ENCODE measurements around the gene UMAD1. TPM values are rescaled to one million over a fixed set of nuclear protein-coding genes. Genes with fewer than 3 reads are reported as not detected.
"Not testable (repeated sequence)": the region's sequence is repeated elsewhere in the genome, so short reads cannot be mapped to it uniquely, and the experiment has no call there.

Gene UMAD1
- total and polyA plus RNA-seq, 11 donors: 3.5 to 19.7 (median 15.3) TPM

GRCh38 chr7:7802531-7802930 lies 162.0 kb downstream of the UMAD1 start:
- 94 to 99% (median 98%) methylated on average over 2 of the region's 2 CpGs for WGBS, 4 donors
- Histone ChIP-seq H3K36me3 (peaks cover 0 to 8% (median 0%) of the 10 kb centered on the region in 9 donors), H3K9me3 (no peaks in the 10 kb centered on the region), H3K4me1 (peaks cover 0 to 3% (median 0%) of the 10 kb centered on the region in 12 donors), H3K4me3 (no peak overlapping the region), H3K27ac (no peak overlapping the region), H3K27me3 (no peaks in the 10 kb centered on the region)
- DNase-seq: no peak
- no peak for ATAC-seq
- intact Hi-C loops (cut with DNase I): no loop called here
- TF ChIP-seq CTCF (IDR thresholded peaks at IDR 0.05) (no peak), POLR2A (IDR thresholded peaks at IDR 0.05) (no peak)

GRCh38 chr7:7803715-7804178 lies 163.2 kb downstream of the UMAD1 start:
- intact Hi-C loops (cut with DNase I): no loop called here
- ATAC-seq (no peak), DNase-seq (no peak)
- no peak overlapping the region for H3K27ac ChIP-seq
- no peak overlapping the region for H3K4me3 ChIP-seq
- H3K9me3 ChIP-seq: no peaks in the 10 kb centered on the region
- 86 to 91% (median 88%) methylated on average over 3 of the region's 3 CpGs for WGBS, 4 donors
- no peak for TF ChIP-seq POLR2A (IDR thresholded peaks at IDR 0.05)
- no peak for TF ChIP-seq CTCF (IDR thresholded peaks at IDR 0.05)
- H3K36me3 ChIP-seq: peaks cover 0 to 8% (median 0%) of the 10 kb centered on the region in 9 donors
- H3K4me1 ChIP-seq: no peaks in the 10 kb centered on the region
- no peaks in the 10 kb centered on the region for H3K27me3 ChIP-seq

GRCh38 chr7:7804822-7805221 lies 164.3 kb downstream of the UMAD1 start:
- H3K4me3 ChIP-seq; H3K36me3 ChIP-seq; H3K9me3 ChIP-seq; ATAC-seq; DNase-seq; intact Hi-C loops (cut with DNase I); H3K4me1 ChIP-seq; H3K27me3 ChIP-seq; H3K27ac ChIP-seq: not testable (repeated sequence)
- 86 to 88% (median 87%) methylated on average over 9 of the region's 9 CpGs for WGBS, 4 donors

DNA sequence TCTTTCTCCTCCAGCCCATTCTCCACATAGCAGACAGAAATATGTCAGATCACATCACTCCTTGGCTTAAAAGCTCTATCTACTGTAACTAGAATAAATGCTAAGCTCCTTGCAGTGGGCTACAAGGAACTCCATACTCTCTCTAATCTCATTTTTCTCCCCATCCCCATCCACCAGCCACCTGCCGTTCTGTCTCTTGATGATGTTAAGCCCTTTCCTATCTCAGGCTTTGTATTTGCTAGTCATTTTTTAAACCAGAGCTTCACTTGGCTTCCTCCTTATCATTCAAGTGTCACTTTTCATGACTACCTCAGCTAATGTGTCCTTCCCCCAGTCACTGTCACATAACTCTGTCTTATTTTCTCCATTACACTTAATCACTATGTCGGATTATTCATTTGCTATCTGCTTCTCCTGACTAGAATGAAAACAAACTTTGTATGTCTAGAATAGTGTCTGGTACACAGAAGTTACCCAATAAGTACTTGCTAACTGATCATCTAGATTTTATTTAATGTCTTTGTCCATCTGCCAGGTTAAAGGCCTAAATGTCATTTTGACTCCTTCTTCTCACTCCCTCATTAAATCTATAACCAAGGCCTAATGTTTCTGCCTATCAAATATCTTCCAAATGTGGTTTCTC lies 165.1 kb downstream of the UMAD1 start:
- Histone ChIP-seq H3K27me3 (no peaks in the 10 kb centered on the region), H3K9me3 (no peaks in the 10 kb centered on the region), H3K4me1 (no peaks in the 10 kb centered on the region), H3K36me3 (peaks cover 0 to 8% (median 0%) of the 10 kb centered on the region in 9 donors), H3K27ac (no peak overlapping the region), H3K4me3 (no peak overlapping the region)
- TF ChIP-seq CTCF (IDR thresholded peaks at IDR 0.05) (no peak), POLR2A (IDR thresholded peaks at IDR 0.05) (no peak)
- WGBS, 4 donors: 65 to 81% (median 71%) methylated on average over 2 of the region's 2 CpGs
- intact Hi-C loops (cut with DNase I): no loop called here
- no peak for DNase-seq
- no peak for ATAC-seq

DNA sequence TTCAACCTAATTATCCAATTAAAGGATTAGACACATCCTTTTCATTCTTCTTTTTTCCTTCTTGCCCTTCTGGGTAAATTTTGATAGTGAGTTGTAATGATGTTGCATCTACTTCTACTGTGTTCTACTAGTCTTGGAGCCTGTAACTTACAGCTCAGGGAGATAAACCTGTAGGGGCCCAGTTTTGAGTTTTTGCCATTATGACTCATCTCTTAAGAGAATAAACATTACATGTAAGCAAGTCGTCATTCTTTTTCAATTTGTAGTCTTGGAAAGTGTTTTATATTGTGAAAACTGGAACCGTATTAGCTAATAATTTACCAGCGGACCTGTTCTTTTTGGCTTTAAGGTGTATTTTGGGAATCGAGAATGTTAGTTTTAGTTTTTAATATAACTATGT lies 167.6 kb downstream of the UMAD1 start:
- intact Hi-C loops (cut with DNase I): no loop called here
- no peaks in the 10 kb centered on the region for H3K9me3 ChIP-seq
- peaks cover 0 to 2% (median 0%) of the 10 kb centered on the region in 9 donors for H3K36me3 ChIP-seq
- H3K27me3 ChIP-seq: no peaks in the 10 kb centered on the region
- DNase-seq: no peak
- no peak overlapping the region for H3K4me3 ChIP-seq
- WGBS, 4 donors: 67 to 78% (median 75%) methylated on average over 4 of the region's 4 CpGs
- TF ChIP-seq POLR2A (IDR thresholded peaks at IDR 0.05) (no peak), CTCF (IDR thresholded peaks at IDR 0.05) (no peak)
- no peak for ATAC-seq
- no peak overlapping the region for H3K27ac ChIP-seq
- no peaks in the 10 kb centered on the region for H3K4me1 ChIP-seq

Data from heart left ventricle (tissue), 16 donors.